Endothelial cell of umbilical vein (primary cell): ENCODE measurements around the gene CSNK1G3. TPM values are rescaled to one million over a fixed set of nuclear protein-coding genes. Genes with fewer than 3 reads are reported as not detected.

Experiments used
- BruUV-seq: library from RNA; stranded (reverse); fragments of 400-500 nt; replicated peaks from 2 replicates; lab custom pipeline; 2021; lab: Mats Ljungman, UMichigan
- CTCF ChIA-PET: fragments of 300-600, 350-600 bp; sonication (Branson Sonifier 250); formaldehyde crosslinking; loops from one replicate; lab custom pipeline; 2021; ENCODE audit warnings: antibody characterized with exemption, inconsistent platforms; lab: Charles Lee
- POLR2A ChIA-PET: fragments of 300-600, 350-600 bp; sonication (Branson Sonifier 250); formaldehyde crosslinking; loops from one replicate; lab custom pipeline; 2021; ENCODE audit warnings: antibody characterized with exemption, inconsistent platforms; lab: Charles Lee
- DNase-seq: peaks from one replicate; pipeline ENCODE4 v3.0.0-alpha.2; 2011; ENCODE audit warnings: low read depth, low spot score
- FAIRE-seq: peaks from 2 replicates; lab custom pipeline; 2011; peaks lifted over from hg19 to GRCh38; lab: Jason Lieb, UNC
- H2AFZ ChIP-seq: 2 replicates; pipeline ENCODE4 v1.6.0; 2012; ENCODE audit warnings: low read depth, low read length, control low read depth, inconsistent platforms
- H3K27ac ChIP-seq: 2 replicates; pipeline ENCODE4 v1.5.1; 2011; ENCODE audit warnings: low read depth, mild to moderate bottlenecking, control low read depth, low read length, moderate library complexity; ENCODE audit not compliant: insufficient read depth
- H3K27me3 ChIP-seq, 2 experiments: 2 replicates each; pipeline versions ENCODE4 v1.6.0 to v1.6.1; 2011; ENCODE audit warnings: low read length in 2 of 2, mixed read lengths in 1 of 2; ENCODE audit not compliant: control insufficient read depth in 2 of 2, insufficient read depth in 2 of 2
- H3K36me3 ChIP-seq, 2 experiments: 2 replicates in 1 of 2; 3 replicates in 1 of 2; pipeline ENCODE4 v1.5.1; 2011; ENCODE audit warnings: low read length in 2 of 2, mild to moderate bottlenecking in 1 of 2, moderate library complexity in 1 of 2; ENCODE audit not compliant: control insufficient read depth in 2 of 2, insufficient read depth in 2 of 2; ENCODE audit errors: extremely low read depth in 1 of 2
- H3K4me1 ChIP-seq: 3 replicates; pipeline ENCODE4 v1.5.1; 2011; ENCODE audit warnings: mild to moderate bottlenecking, low read length; ENCODE audit not compliant: control insufficient read depth, insufficient read depth; ENCODE audit errors: extremely low read depth
- H3K4me2 ChIP-seq: 2 replicates; pipeline ENCODE4 v1.6.1; 2011; ENCODE audit warnings: low read length, control low read depth, mixed read lengths; ENCODE audit not compliant: insufficient read depth
- H3K4me3 ChIP-seq, 3 experiments: fragments of 200-600 bp in 1 of 3; sonication (generic), shearing (Covaris generic) in 1 of 3; replicated peaks in 1 of 3; 2 replicates each; pipeline ENCODE4 v1.5.1; 2011 to 2016; ENCODE audit warnings: control low read depth in 3 of 3, low read length in 3 of 3, mild to moderate bottlenecking in 2 of 3, inconsistent platforms in 1 of 3, low read depth in 1 of 3, moderate library complexity in 1 of 3; ENCODE audit not compliant: insufficient read depth in 1 of 3
- H3K79me2 ChIP-seq: 2 replicates; pipeline ENCODE4 v1.6.0; 2012; ENCODE audit warnings: low read length, inconsistent platforms; ENCODE audit not compliant: control insufficient read depth, insufficient read depth
- H3K9ac ChIP-seq: replicated peaks from 2 replicates; pipeline ENCODE3; 2011; ENCODE audit warnings: low read length, control low read depth; ENCODE audit not compliant: insufficient read depth; ENCODE audit errors: extremely low read depth
- H3K9me1 ChIP-seq: replicated peaks from 3 replicates; pipeline ENCODE4 v1.6.0; 2011; ENCODE audit warnings: mild to moderate bottlenecking, low read length; ENCODE audit not compliant: control insufficient read depth, insufficient read depth; ENCODE audit errors: extremely low read depth
- H3K9me3 ChIP-seq: replicated peaks from 2 replicates; pipeline ENCODE4 v1.5.1; 2012; ENCODE audit warnings: low read length, inconsistent platforms; ENCODE audit not compliant: control insufficient read depth, insufficient read depth
- H4K20me1 ChIP-seq: replicated peaks from 2 replicates; pipeline ENCODE3; 2011; ENCODE audit warnings: mild to moderate bottlenecking, low read length; ENCODE audit not compliant: control insufficient read depth, insufficient read depth; ENCODE audit errors: extremely low read depth
- CTCF ChIP-seq, 2 donors: IDR thresholded peaks; 1 replicate in 1 of 2; 2 replicates in 1 of 2; pipeline ENCODE4 v1.5.1; 2011; ENCODE audit warnings: low read length in 2 of 2, mild to moderate bottlenecking in 2 of 2, moderate library complexity in 2 of 2, control low read depth in 1 of 2, inconsistent platforms in 1 of 2, low read depth in 1 of 2; ENCODE audit not compliant: insufficient read depth in 1 of 2; ENCODE audit errors: extremely low read depth in 1 of 2
- EZH2 ChIP-seq: IDR thresholded peaks from 2 replicates; pipeline ENCODE4 v1.6.1; 2012; ENCODE audit warnings: borderline replicate concordance, low read depth, mild to moderate bottlenecking, moderate library complexity, low read length, inconsistent platforms; ENCODE audit not compliant: severe bottlenecking
- FOS ChIP-seq: IDR thresholded peaks from 2 replicates; pipeline ENCODE4 v1.6.1; 2011; ENCODE audit warnings: mild to moderate bottlenecking, low read length, moderate library complexity, borderline replicate concordance; ENCODE audit not compliant: insufficient read depth
- GATA2 ChIP-seq: IDR thresholded peaks from 2 replicates; pipeline ENCODE4 v1.7.0; 2011; ENCODE audit warnings: low read depth, mild to moderate bottlenecking, moderate library complexity, mixed read lengths, low read length; ENCODE audit not compliant: insufficient read length, insufficient read depth
- JUN ChIP-seq: IDR thresholded peaks from 2 replicates; pipeline ENCODE4 v1.6.1; 2011; ENCODE audit warnings: borderline replicate concordance, low read depth; ENCODE audit not compliant: insufficient read length, insufficient read depth
- MAX ChIP-seq: IDR thresholded peaks from 2 replicates; pipeline ENCODE4 v1.6.1; 2011; ENCODE audit not compliant: insufficient read depth, insufficient read length
- MYC ChIP-seq: IDR thresholded peaks from one replicate; pipeline ENCODE4 v1.6.1; 2011; ENCODE audit warnings: mild to moderate bottlenecking, low read depth, low read length
- POLR2A ChIP-seq: IDR thresholded peaks from 2 replicates; pipeline ENCODE4 v1.6.1; 2012; ENCODE audit warnings: low read depth, mild to moderate bottlenecking, control low read depth, low read length
- POLR2AphosphoS5 ChIP-seq: IDR thresholded peaks from 2 replicates; pipeline ENCODE4 v1.6.1; 2012; ENCODE audit warnings: low read depth, mild to moderate bottlenecking, control low read depth, low read length, moderate library complexity; ENCODE audit not compliant: insufficient read depth
- dilution Hi-C: fragments of 300-500 bp; cut with MboI; formaldehyde crosslinking; loops from one replicate; pipeline ENCODE4 v1.15.0; 2019; ENCODE audit warnings: low sequenced_read_pairs; ENCODE audit not compliant: extremely low pct_ligation_motif_present
- intact Hi-C: fragments of 100-400 bp; cut with micrococcal nuclease; formaldehyde crosslinking; loops from one replicate; pipeline ENCODE4 v1.10.0; 2022
- polyA plus RNA-seq, 4 experiments: library from polyadenylated mRNA; depleted of rRNA in 3 of 4; stranded (reverse) in 3 of 4; unstranded in 1 of 4; fragments of >200 nt; gene quantifications; 2 replicates each; pipeline versions ENCODE4 v1.2.1 to v1.2.3, GENCODE V29; 2011 to 2012; ENCODE audit warnings: missing spikeins in 1 of 4
- total RNA-seq: library from RNA; stranded (reverse); gene quantifications from 2 replicates; pipeline ENCODE4 v1.2.3, GENCODE V29; 2021

Gene CSNK1G3
- total and polyA plus RNA-seq, 2 donors (not counting 3 experiments of a cell fraction or from before 2014, with no cell fraction given): 10.4 to 35.9 TPM

GRCh38 chr5:123538670-123539459, 26.9 kb downstream of the CSNK1G3 start:
- no peak overlapping the region for H3K27ac ChIP-seq
- H3K9ac ChIP-seq: no peak overlapping the region
- CTCF ChIA-PET: interaction anchor here (1.4 to 1.9 kb wide), 2 partner anchors 11 to 115 kb away, joined by 4 to 6 read pairs; partner anchors contain the start of gene CEP120
- BruUV-seq: no TSS peak
- peaks cover 2% of the 10 kb centered on the region for H3K9me1 ChIP-seq
- H3K27me3 ChIP-seq: no peaks in the 10 kb centered on the region
- TF ChIP-seq POLR2AphosphoS5 (no peak), FOS (no peak), JUN (no peak), CTCF (IDR thresholded peaks at IDR 0.05; ENCODE audit: extremely low read depth in 1 of 2, insufficient read depth in 1 of 2, low read depth in 1 of 2, low read length in 2 of 2) (no peak), POLR2A (no peak), MAX (no peak), MYC (no peak), GATA2 (no peak), EZH2 (no peak)
- H3K36me3 ChIP-seq: no peaks in the 10 kb centered on the region
- H3K79me2 ChIP-seq: peaks cover 57% of the 10 kb centered on the region
- no peak overlapping the region for H2AFZ ChIP-seq
- peaks cover 17% of the 10 kb centered on the region for H4K20me1 ChIP-seq
- no peaks in the 10 kb centered on the region for H3K9me3 ChIP-seq
- DNase-seq (no peak), FAIRE-seq (no peak)
- dilution Hi-C loops: no loop called here
- intact Hi-C loops: no loop called here
- no peaks in the 10 kb centered on the region for H3K4me1 ChIP-seq
- POLR2A ChIA-PET: no interaction called here
- H3K4me3 ChIP-seq: no peak overlapping the region
- no peak overlapping the region for H3K4me2 ChIP-seq
